HG02642 (cell line): ENCODE data around the gene TSPAN11.

Experiments used
- ATAC-seq: cut with Tn5 transposase; IDR thresholded peaks from one replicate; pipeline ENCODE4 v1.9.1; 2021; ENCODE audit warnings: mild to moderate bottlenecking; ENCODE audit not compliant: unreplicated experiment, poor library complexity

TSPAN11 gene

GRCh38 chr12:31033681-31034080, 107.1 kb downstream of the TSPAN11 start:
- ATAC-seq: no peak

GRCh38 chr12:31034372-31034771, 107.8 kb downstream of the TSPAN11 start:
- ATAC-seq: no peak

- no peak for ATAC-seq
Observed at GRCh38 chr12:31035226-31035625, 108.7 kb downstream of the TSPAN11 start.

- ATAC-seq: no peak
Observed at GRCh38 chr12:31035967-31036665, 109.6 kb downstream of the TSPAN11 start.

GRCh38 chr12:31037028-31037427, 110.5 kb downstream of the TSPAN11 start:
- no peak for ATAC-seq

GRCh38 chr12:31037931-31038330, 111.4 kb downstream of the TSPAN11 start:
- ATAC-seq: no peak

- ATAC-seq: no peak
Observed at GRCh38 chr12:31041033-31041564, 114.6 kb downstream of the TSPAN11 start.
